H9 (cell line): ENCODE data around the gene PLEKHM3. TPM values are rescaled to one million over a fixed set of nuclear protein-coding genes. Genes with fewer than 3 reads are reported as not detected.

Experiments used
- DNase-seq: peaks from one replicate; pipeline ENCODE4 v3.0.0-alpha.2; 2017
- H2AFZ ChIP-seq: one replicate; pipeline ENCODE4 v1.6.1; 2013; ENCODE audit warnings: mild to moderate bottlenecking, low read length, control low read depth, moderate library complexity
- H2AK5ac ChIP-seq: 2 replicates; pipeline ENCODE4 v1.6.1; 2013; ENCODE audit warnings: low read length, control low read depth, mixed read lengths; ENCODE audit not compliant: insufficient read length
- H2BK120ac ChIP-seq: one replicate; pipeline ENCODE4 v1.6.1; 2013; ENCODE audit warnings: low read depth, mild to moderate bottlenecking, low read length, control low read depth, inconsistent platforms; ENCODE audit not compliant: poor library complexity, severe bottlenecking
- H2BK12ac ChIP-seq: 2 replicates; pipeline ENCODE4 v1.6.1; 2013; ENCODE audit warnings: low read length, control low read depth, mixed read lengths, low read depth; ENCODE audit not compliant: insufficient read length
- H2BK15ac ChIP-seq: 2 replicates; pipeline ENCODE4 v1.6.1; 2013; ENCODE audit warnings: low read depth, low read length, control low read depth
- H2BK20ac ChIP-seq: one replicate; pipeline ENCODE4 v1.6.1; 2013; ENCODE audit warnings: low read depth, mild to moderate bottlenecking, low read length, control low read depth, inconsistent platforms; ENCODE audit not compliant: poor library complexity, severe bottlenecking
- H2BK5ac ChIP-seq: 2 replicates; pipeline ENCODE4 v1.6.1; 2013; ENCODE audit warnings: low read length, control low read depth, mixed read lengths; ENCODE audit not compliant: insufficient read length
- H3K14ac ChIP-seq: 2 replicates; pipeline ENCODE4 v1.6.1; 2013; ENCODE audit warnings: low read length, control low read depth; ENCODE audit not compliant: insufficient read depth
- H3K18ac ChIP-seq: 2 replicates; pipeline ENCODE4 v1.6.1; 2013; ENCODE audit warnings: low read depth, mild to moderate bottlenecking, mixed read lengths, low read length, control low read depth; ENCODE audit not compliant: insufficient read length
- H3K23ac ChIP-seq: 2 replicates; pipeline ENCODE4 v1.6.1; 2013; ENCODE audit warnings: low read length, control low read depth, mixed read lengths, low read depth; ENCODE audit not compliant: insufficient read length
- H3K23me2 ChIP-seq: 2 replicates; pipeline ENCODE4 v1.6.1; 2013; ENCODE audit warnings: low read depth, mild to moderate bottlenecking, mixed read lengths, low read length, control low read depth; ENCODE audit not compliant: insufficient read length, poor library complexity, severe bottlenecking
- H3K27ac ChIP-seq: 2 replicates; pipeline ENCODE4 v1.5.1; 2013; ENCODE audit warnings: low read length, control low read depth, mixed read lengths, low read depth; ENCODE audit not compliant: insufficient read length
- H3K27me3 ChIP-seq: 2 replicates; pipeline ENCODE4 v1.6.1; 2013; ENCODE audit warnings: low read length, control low read depth, inconsistent platforms; ENCODE audit not compliant: insufficient read depth
- H3K4ac ChIP-seq: 2 replicates; pipeline ENCODE4 v1.6.1; 2013; ENCODE audit warnings: low read depth, mild to moderate bottlenecking, control low read depth, inconsistent platforms, low read length, moderate library complexity
- H3K4me1 ChIP-seq: 2 replicates; pipeline ENCODE4 v1.6.1; 2013; ENCODE audit warnings: low read length, control low read depth, inconsistent platforms; ENCODE audit not compliant: insufficient read depth
- H3K4me2 ChIP-seq: 2 replicates; pipeline ENCODE4 v1.6.1; 2013; ENCODE audit warnings: low read length, control low read depth, mixed read lengths; ENCODE audit not compliant: insufficient read length, insufficient read depth
- H3K56ac ChIP-seq: 2 replicates; pipeline ENCODE4 v1.6.1; 2013; ENCODE audit warnings: low read depth, mild to moderate bottlenecking, mixed read lengths, low read length, control low read depth; ENCODE audit not compliant: insufficient read length
- H3K79me1 ChIP-seq: 2 replicates; pipeline ENCODE4 v1.6.1; 2013; ENCODE audit warnings: low read depth, mild to moderate bottlenecking, moderate library complexity, low read length, control low read depth, inconsistent platforms; ENCODE audit not compliant: insufficient read depth, poor library complexity, severe bottlenecking
- H3K79me2 ChIP-seq: 2 replicates; pipeline ENCODE4 v1.6.1; 2013; ENCODE audit warnings: low read length, control low read depth, inconsistent platforms; ENCODE audit not compliant: insufficient read depth
- H3K9ac ChIP-seq: 2 replicates; pipeline ENCODE4 v1.6.1; 2013; ENCODE audit warnings: low read length, control low read depth, mixed read lengths; ENCODE audit not compliant: insufficient read length; ENCODE audit errors: extremely low read depth
- H3K9me3 ChIP-seq: one replicate; pipeline ENCODE4 v1.6.1; 2013; ENCODE audit warnings: low read depth, low read length, inconsistent platforms; ENCODE audit not compliant: control insufficient read depth
- H3T11ph ChIP-seq: one replicate; pipeline ENCODE4 v1.6.1; 2013; ENCODE audit warnings: mild to moderate bottlenecking, low read length, control low read depth, inconsistent platforms
- H4K20me1 ChIP-seq: one replicate; pipeline ENCODE4 v1.6.1; 2013; ENCODE audit not compliant: control insufficient read depth, insufficient read length, insufficient read depth
- H4K5ac ChIP-seq: 2 replicates; pipeline ENCODE4 v1.6.1; 2013; ENCODE audit warnings: low read depth, mild to moderate bottlenecking, mixed read lengths, low read length, control low read depth; ENCODE audit not compliant: insufficient read length
- H4K8ac ChIP-seq: replicated peaks from 2 replicates; pipeline ENCODE4 v1.6.1; 2013; ENCODE audit warnings: low read length, control low read depth, mixed read lengths, low read depth; ENCODE audit not compliant: insufficient read length
- H4K91ac ChIP-seq: 2 replicates; pipeline ENCODE4 v1.6.1; 2013; ENCODE audit warnings: low read depth, mild to moderate bottlenecking, moderate library complexity, mixed read lengths, low read length, control low read depth; ENCODE audit not compliant: insufficient read length
- H3K27ac Mint-ChIP-seq, 3 experiments: 2 replicates in 2 of 3; 3 replicates in 1 of 3; pipeline ENCODE4 v1.8.0; 2020 to 2021; ENCODE audit warnings: mixed read lengths in 3 of 3, mild to moderate bottlenecking in 1 of 3, moderate library complexity in 1 of 3
- H3K27me3 Mint-ChIP-seq: 2 replicates; pipeline ENCODE4 v1.8.0; 2021; ENCODE audit warnings: low read depth, mild to moderate bottlenecking, moderate library complexity, mixed read lengths
- H3K36me3 Mint-ChIP-seq, 3 experiments: 2 replicates in 2 of 3; 3 replicates in 1 of 3; pipeline ENCODE4 v1.8.0; 2020 to 2021; ENCODE audit warnings: low read depth in 3 of 3, mixed read lengths in 3 of 3; ENCODE audit not compliant: insufficient read depth in 1 of 3
- H3K4me1 Mint-ChIP-seq, 2 experiments: 2 replicates each; pipeline ENCODE4 v1.8.0; 2020; ENCODE audit warnings: mixed read lengths in 2 of 2
- H3K4me3 Mint-ChIP-seq, 2 experiments: 2 replicates in 1 of 2; 3 replicates in 1 of 2; pipeline ENCODE4 v1.8.0; 2020 to 2021; ENCODE audit warnings: mild to moderate bottlenecking in 2 of 2, mixed read lengths in 2 of 2, moderate library complexity in 1 of 2
- H3K9me3 Mint-ChIP-seq, 2 experiments: 2 replicates in 1 of 2; 3 replicates in 1 of 2; pipeline ENCODE4 v1.8.0; 2020; ENCODE audit warnings: mild to moderate bottlenecking in 2 of 2, mixed read lengths in 2 of 2, moderate library complexity in 1 of 2
- CTCF ChIP-seq: fragments of 200-600 bp; sonication (generic); conservative IDR thresholded peaks from 3 replicates; pipeline ENCODE4 v1.8.0; 2021; ENCODE audit warnings: antibody characterized with exemption, mild to moderate bottlenecking
- WGBS: extraction: QIAGEN DNeasy Blood & Tissue Kit; methylation state at CpG from one replicate; pipeline ENCODE4 v1.1.7; 2013; ENCODE audit warnings: missing lambda C conversion rate, low lambda C conversion rate, mixed read lengths; ENCODE audit not compliant: insufficient read length; ENCODE audit errors: extremely low coverage; 5-methylcytosine and 5-hydroxymethylcytosine counted together
- total RNA-seq: library from RNA; stranded (reverse); gene quantifications from 2 replicates; pipeline ENCODE4 v1.2.1, GENCODE V29; 2021

Gene PLEKHM3
- total RNA-seq, 1 experiment from 2014 or later, result 7.5 TPM

GRCh38 chr2:207849443-207849842, 175.9 kb downstream of the PLEKHM3 start:
- H2BK15ac ChIP-seq, result no peak overlapping the region
- H3K56ac ChIP-seq, result no peak overlapping the region
- no peak overlapping the region for H4K91ac ChIP-seq
- H2BK5ac ChIP-seq, result no peak overlapping the region
- no peak overlapping the region for H2BK120ac ChIP-seq
- H3K27ac ChIP-seq, result no peak overlapping the region
- no CpG with 5 or more reads among the region's 1 CpG for WGBS
- Mint-ChIP-seq H3K4me3 (no peak overlapping the region), H3K4me1 (peaks cover 39 to 53% of the 10 kb centered on the region in 2 experiments), H3K36me3 (no peaks in the 10 kb centered on the region), H3K27me3 (no peaks in the 10 kb centered on the region), H3K27ac (no peak overlapping the region), H3K9me3 (no peaks in the 10 kb centered on the region)
- H2BK12ac ChIP-seq, result no peak overlapping the region
- H4K20me1 ChIP-seq, result no peaks in the 10 kb centered on the region
- H3K9ac ChIP-seq, result no peak overlapping the region
- DNase-seq, result no peak
- H3K23ac ChIP-seq, result no peak overlapping the region
- no peaks in the 10 kb centered on the region for H3K27me3 ChIP-seq
- no peak overlapping the region for H3K18ac ChIP-seq
- H3K79me2 ChIP-seq, result no peaks in the 10 kb centered on the region
- no peak overlapping the region for H3K14ac ChIP-seq
- H3K9me3 ChIP-seq, result no peaks in the 10 kb centered on the region
- H4K8ac ChIP-seq, result no peak overlapping the region
- H2BK20ac ChIP-seq, result no peak overlapping the region
- H3K79me1 ChIP-seq, result no peaks in the 10 kb centered on the region
- H3K4me2 ChIP-seq, result no peak overlapping the region
- no peak overlapping the region for H3T11ph ChIP-seq
- no peak overlapping the region for H4K5ac ChIP-seq
- peaks cover 4% of the 10 kb centered on the region for H3K4me1 ChIP-seq
- H3K23me2 ChIP-seq, result no peaks in the 10 kb centered on the region
- no peak for TF ChIP-seq CTCF
- H3K4ac ChIP-seq, result no peak overlapping the region
- H2AFZ ChIP-seq, result no peak overlapping the region
- no peak overlapping the region for H2AK5ac ChIP-seq
